Cardiac muscle cell (in vitro differentiated cells and primary cell): ENCODE results near the gene MRPL17. TPM values are rescaled to one million over a fixed set of nuclear protein-coding genes. Genes with fewer than 3 reads are reported as not detected.

ENCODE experiments used
- DNase-seq, 2 donors: peaks; one replicate each; pipeline versions ENCODE4 v3.0.0 to v3.0.0-alpha.2; 2010 to 2017; ENCODE audit warnings: low read depth in 1 of 2, low spot score in 1 of 2
- H3K27ac ChIP-seq: fragments of 200-600 bp; sonication (generic); 2 replicates; pipeline ENCODE4 v1.5.1; 2016
- H3K27me3 ChIP-seq: fragments of 200-600 bp; sonication (generic); 2 replicates; pipeline ENCODE4 v1.6.0; 2016; ENCODE audit warnings: control low read depth
- H3K36me3 ChIP-seq: fragments of 200-600 bp; sonication (generic); 2 replicates; pipeline ENCODE4 v1.5.1; 2016; ENCODE audit warnings: control low read depth
- H3K4me1 ChIP-seq: fragments of 200-600 bp; sonication (generic); 2 replicates; pipeline ENCODE4 v1.8.1; 2017; ENCODE audit warnings: low read depth, mild to moderate bottlenecking, mixed run types
- H3K4me3 ChIP-seq: fragments of 200-600 bp; sonication (generic); 2 replicates; pipeline ENCODE4 v1.5.1; 2016; ENCODE audit warnings: mild to moderate bottlenecking
- H3K9me3 ChIP-seq: fragments of 200-600 bp; sonication (generic); 2 replicates; pipeline ENCODE4 v1.5.1; 2017; ENCODE audit warnings: low read depth, mild to moderate bottlenecking, control low read depth
- polyA plus RNA-seq: library from polyadenylated mRNA; unstranded; fragments of >200 nt; fragmentation: Nextera tagmentation; extraction: Ambion mirVana; gene quantifications from 2 replicates; pipeline ENCODE4 v1.2.1, GENCODE V29; 2016
- total RNA-seq: library from RNA; depleted of rRNA; stranded (reverse); fragments of >200 nt; gene quantifications from 2 replicates; pipeline ENCODE4 v1.2.3, GENCODE V29; 2016
- TF ChIP-seq, protein P1 (sequence below): IDR thresholded peaks from 2 replicates; pipeline ENCODE4 v1.5.1; 2012; ENCODE audit warnings: low read depth, mild to moderate bottlenecking, low read length

Gene MRPL17
- total and polyA plus RNA-seq, 2 experiments from 2014 or later, result 100 to 108 TPM

DNA sequence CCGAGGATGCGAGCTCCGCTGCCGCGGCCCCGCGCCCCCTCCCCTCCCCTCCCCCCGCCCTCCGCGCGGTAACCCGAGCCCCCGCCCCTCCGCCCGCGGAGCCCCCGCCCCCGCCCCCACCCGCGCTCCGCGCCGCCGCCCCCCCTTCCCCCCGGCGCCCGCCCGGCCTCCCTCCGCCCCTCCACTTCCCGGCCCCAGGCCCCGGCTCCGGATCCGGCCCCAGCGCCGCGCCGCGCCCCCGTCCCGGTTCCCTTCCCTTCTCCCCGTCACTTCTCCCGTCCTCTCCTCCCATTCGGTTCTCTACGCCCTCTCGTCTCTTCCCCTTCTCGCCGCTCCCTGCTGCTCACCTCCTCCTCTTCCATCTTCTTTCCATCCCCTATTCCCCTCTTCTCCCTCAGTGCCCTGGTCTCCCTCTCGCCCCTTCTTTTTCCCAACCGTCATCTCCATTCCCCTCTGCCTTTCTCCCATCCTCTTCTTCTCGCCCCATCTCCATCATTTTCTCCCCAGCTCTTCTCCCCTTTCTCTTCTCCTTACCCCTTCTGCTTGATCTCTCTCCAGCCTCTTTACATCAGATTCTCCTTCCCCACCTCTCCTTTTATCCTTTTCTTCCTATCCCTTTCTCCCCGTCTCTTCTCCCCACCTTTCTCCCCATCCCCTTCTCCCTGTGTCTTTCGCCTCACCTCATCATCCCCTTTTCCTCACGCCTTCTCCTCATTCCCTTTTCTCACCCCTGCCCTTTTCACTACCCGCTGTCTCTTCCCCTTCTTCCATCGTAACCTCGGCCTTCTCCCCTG, 27.2 kb downstream of the MRPL17 start, which contains the start of gene DCHS1:
TSS of gene DCHS1 (minus strand) at position 20 of the 794 bp plus-strand sequence. CDS start 14,196 bp downstream, outside the sequence.
- peak; percentile 27 to 66 for DNase-seq
- peak within 1 kb of the TSS; percentile 79 for H3K4me3 ChIP-seq
- peaks cover 12% of the 10 kb centered on the region for H3K4me1 ChIP-seq
- TF ChIP-seq, protein P1, sequence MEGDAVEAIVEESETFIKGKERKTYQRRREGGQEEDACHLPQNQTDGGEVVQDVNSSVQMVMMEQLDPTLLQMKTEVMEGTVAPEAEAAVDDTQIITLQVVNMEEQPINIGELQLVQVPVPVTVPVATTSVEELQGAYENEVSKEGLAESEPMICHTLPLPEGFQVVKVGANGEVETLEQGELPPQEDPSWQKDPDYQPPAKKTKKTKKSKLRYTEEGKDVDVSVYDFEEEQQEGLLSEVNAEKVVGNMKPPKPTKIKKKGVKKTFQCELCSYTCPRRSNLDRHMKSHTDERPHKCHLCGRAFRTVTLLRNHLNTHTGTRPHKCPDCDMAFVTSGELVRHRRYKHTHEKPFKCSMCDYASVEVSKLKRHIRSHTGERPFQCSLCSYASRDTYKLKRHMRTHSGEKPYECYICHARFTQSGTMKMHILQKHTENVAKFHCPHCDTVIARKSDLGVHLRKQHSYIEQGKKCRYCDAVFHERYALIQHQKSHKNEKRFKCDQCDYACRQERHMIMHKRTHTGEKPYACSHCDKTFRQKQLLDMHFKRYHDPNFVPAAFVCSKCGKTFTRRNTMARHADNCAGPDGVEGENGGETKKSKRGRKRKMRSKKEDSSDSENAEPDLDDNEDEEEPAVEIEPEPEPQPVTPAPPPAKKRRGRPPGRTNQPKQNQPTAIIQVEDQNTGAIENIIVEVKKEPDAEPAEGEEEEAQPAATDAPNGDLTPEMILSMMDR, result no peak
- H3K36me3 ChIP-seq, result no peaks in the 10 kb centered on the region
- H3K27ac ChIP-seq, result no peak within 1 kb of the TSS
- H3K9me3 ChIP-seq, result no peaks in the 10 kb centered on the region
- H3K27me3 ChIP-seq, result no peaks in the 10 kb centered on the region

DNA sequence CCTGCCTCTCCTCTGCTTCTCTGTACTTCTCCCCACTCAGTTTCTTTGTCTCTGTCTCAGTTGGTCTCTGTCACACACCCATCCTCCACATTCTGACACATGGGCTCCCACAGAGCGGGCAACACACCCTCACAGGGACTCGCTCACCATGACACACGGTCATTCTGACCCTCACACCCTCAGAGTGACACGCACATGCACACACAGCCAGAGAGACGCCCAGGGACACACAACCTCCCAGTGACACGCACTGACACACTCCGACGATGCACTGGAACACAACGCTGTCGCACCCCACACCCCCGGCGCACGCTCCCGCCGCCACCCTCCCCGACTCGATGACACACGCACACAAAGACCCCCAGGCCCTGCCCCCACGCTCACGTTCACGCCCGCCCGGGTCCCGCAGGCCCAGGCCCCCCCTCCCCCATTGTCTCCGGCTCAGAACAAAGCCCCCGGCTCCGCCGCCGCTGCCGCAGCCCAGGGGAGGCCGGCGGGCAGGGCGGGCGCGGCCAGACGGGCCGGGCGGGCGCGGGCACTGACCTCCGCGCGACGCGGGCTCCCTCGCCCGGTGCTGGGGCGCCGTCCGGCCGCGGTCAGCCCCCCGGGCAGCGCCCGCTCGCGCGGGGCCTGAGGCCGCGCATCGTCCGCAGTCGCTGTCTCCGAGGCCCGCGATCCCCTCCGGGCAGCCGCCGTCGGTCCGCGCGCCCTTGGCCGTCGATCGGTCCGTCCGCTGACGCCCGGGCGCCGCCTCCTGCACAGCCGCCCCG, 27.9 kb downstream of the MRPL17 start:
- no peaks in the 10 kb centered on the region for H3K36me3 ChIP-seq
- no peaks in the 10 kb centered on the region for H3K9me3 ChIP-seq
- no peaks in the 10 kb centered on the region for H3K27me3 ChIP-seq
- H3K4me1 ChIP-seq, result peaks cover 12% of the 10 kb centered on the region
- peak; percentile 26 to 51 for DNase-seq
- H3K27ac ChIP-seq, result no peak overlapping the region
- peak overlapping the region; percentile 79 for H3K4me3 ChIP-seq
- TF ChIP-seq, protein P1, result no peak

DNA sequence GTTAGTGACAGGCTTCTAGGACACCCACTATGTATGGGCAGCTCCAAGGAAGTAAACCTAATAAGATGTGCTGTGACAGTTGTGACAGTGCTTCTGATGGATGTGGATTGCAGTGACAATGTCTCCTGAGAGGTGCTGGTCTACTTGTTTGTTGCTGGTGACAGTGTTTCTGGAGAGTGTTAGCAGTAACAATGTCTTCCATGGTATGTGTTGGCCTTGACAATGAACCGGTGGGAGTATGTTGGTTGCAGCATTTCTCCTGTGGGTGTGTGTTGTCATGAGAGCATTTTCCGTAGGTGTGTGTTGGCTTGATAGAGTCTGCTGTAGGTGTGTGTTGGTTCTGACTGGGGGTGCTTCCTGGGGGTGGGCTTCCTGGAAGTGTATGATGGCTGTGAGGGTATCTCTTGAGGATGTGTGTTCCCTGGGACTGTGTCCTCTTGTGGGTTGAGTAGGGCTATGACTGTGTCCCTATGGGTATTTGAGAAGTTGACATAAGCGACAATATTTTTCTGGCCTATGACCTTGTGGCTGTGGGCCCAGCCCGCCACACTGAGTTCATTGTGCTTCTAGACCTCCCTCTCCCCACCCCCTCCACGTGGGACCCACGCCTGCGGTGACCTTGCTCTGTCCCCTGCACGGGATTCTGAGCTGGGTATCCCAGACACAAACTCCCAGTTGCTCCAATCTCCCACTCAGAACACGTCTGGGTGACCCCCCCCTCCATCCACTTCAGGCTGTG, 28.7 kb downstream of the MRPL17 start:
- H3K36me3 ChIP-seq, result no peaks in the 10 kb centered on the region
- no peaks in the 10 kb centered on the region for H3K9me3 ChIP-seq
- TF ChIP-seq, protein P1, result no peak
- peak overlapping the region; percentile 79 for H3K4me3 ChIP-seq
- peaks cover 12% of the 10 kb centered on the region for H3K4me1 ChIP-seq
- DNase-seq, result no peak
- no peak overlapping the region for H3K27ac ChIP-seq
- no peaks in the 10 kb centered on the region for H3K27me3 ChIP-seq

DNA sequence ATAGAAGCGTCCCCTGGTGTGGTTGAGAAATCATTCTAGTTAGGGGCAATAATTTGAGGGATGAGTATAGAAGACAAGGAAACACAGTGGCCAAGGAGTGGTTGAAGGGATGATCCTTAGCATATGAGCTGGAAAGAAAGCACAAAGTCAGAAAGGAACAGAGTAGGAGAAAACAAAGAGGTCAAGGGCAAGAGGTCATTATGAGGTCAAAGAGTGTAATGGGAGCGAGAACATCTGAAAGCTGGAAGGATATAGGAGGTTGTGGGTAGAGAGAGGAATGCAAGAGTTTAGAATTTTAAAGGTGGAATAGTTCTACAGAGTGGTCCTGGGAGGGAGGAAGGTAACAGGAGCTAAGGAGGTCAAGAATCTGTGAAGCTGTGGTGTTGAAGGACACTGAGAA, 29.5 kb downstream of the MRPL17 start:
- DNase-seq, result no peak
- H3K27ac ChIP-seq, result no peak overlapping the region
- no peaks in the 10 kb centered on the region for H3K36me3 ChIP-seq
- TF ChIP-seq, protein P1, result no peak
- no peaks in the 10 kb centered on the region for H3K27me3 ChIP-seq
- H3K9me3 ChIP-seq, result no peaks in the 10 kb centered on the region
- peaks cover 15% of the 10 kb centered on the region for H3K4me1 ChIP-seq
- no peak overlapping the region for H3K4me3 ChIP-seq

DNA sequence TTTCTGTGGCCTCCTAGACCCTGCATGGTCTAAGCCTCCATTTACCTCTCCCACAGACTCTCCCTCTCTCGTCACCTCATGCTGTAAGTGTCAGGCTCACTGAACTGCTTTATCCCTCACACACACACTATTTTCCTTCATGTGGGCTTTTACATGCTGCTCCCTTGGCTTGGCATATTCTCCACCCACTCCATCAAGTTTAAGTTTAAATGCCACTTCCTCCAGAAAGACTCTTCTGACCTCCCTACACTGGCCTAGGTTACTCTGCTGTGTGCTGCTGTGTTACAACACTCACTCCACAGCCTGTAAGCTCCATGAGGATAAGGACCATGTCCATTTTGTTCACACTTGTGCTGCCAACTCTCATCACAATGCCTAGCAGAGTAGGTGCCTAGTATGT, 30.0 kb downstream of the MRPL17 start:
- H3K4me1 ChIP-seq, result peaks cover 20% of the 10 kb centered on the region
- H3K27ac ChIP-seq, result no peak overlapping the region
- DNase-seq, result no peak
- TF ChIP-seq, protein P1, result no peak
- no peak overlapping the region for H3K4me3 ChIP-seq
- no peaks in the 10 kb centered on the region for H3K9me3 ChIP-seq
- no peaks in the 10 kb centered on the region for H3K27me3 ChIP-seq
- no peaks in the 10 kb centered on the region for H3K36me3 ChIP-seq
